ENCODE data around the gene ABCA1. TPM values are rescaled to one million over a fixed set of nuclear protein-coding genes. Genes with fewer than 3 reads are reported as not detected.

The ABCA1 gene
- total RNA-seq, 2 donors from 2014 or later, result 11.2 to 17.8 TPM

GRCh38 chr9:104815851-104816565, 111.9 kb downstream of the ABCA1 start:
- Histone ChIP-seq H3K4me3 (no peak overlapping the region), H3K27ac (no peak overlapping the region), H3K36me3 (peaks cover 18% of the 10 kb centered on the region), H3K9ac (ENCODE audit: low read depth in 2 of 2, low read length in 2 of 2) (no peak overlapping the region), H3K9me3 (no peaks in the 10 kb centered on the region), H3K4me1 (no peaks in the 10 kb centered on the region), H3K27me3 (no peaks in the 10 kb centered on the region)
- no peak for TF ChIP-seq CTCF (IDR thresholded peaks at IDR 0.05)
- intact Hi-C loops (cut with DNase I), result no loop called here
- DNase-seq, result no peak

GRCh38 chr9:104810421-104811339, 117.3 kb downstream of the ABCA1 start:
- H3K4me1 ChIP-seq, result peaks cover 4% of the 10 kb centered on the region
- H3K36me3 ChIP-seq, result peaks cover 8% of the 10 kb centered on the region
- H3K27ac ChIP-seq, result peak overlapping the region; percentile 42
- no peaks in the 10 kb centered on the region for H3K27me3 ChIP-seq
- no peak overlapping the region for H3K9ac ChIP-seq (ENCODE audit: low read depth in 2 of 2, low read length in 2 of 2)
- no peak overlapping the region for H3K4me3 ChIP-seq
- H3K9me3 ChIP-seq, result no peaks in the 10 kb centered on the region
- intact Hi-C loops (cut with DNase I), result no loop called here
- peak; percentile 50 for DNase-seq
- TF ChIP-seq CTCF (IDR thresholded peaks at IDR 0.05), result no peak

- no peak for TF ChIP-seq CTCF (IDR thresholded peaks at IDR 0.05)
- H3K9ac ChIP-seq (ENCODE audit: low read depth in 2 of 2, low read length in 2 of 2), result no peak overlapping the region
- no peak overlapping the region for H3K4me3 ChIP-seq
- peaks cover 11% of the 10 kb centered on the region for H3K36me3 ChIP-seq
- no peak for DNase-seq
- no peaks in the 10 kb centered on the region for H3K9me3 ChIP-seq
- H3K27ac ChIP-seq, result no peak overlapping the region
- H3K27me3 ChIP-seq, result no peaks in the 10 kb centered on the region
- intact Hi-C loops (cut with DNase I), result no loop called here
- peaks cover 4% of the 10 kb centered on the region for H3K4me1 ChIP-seq
These were observed 119.8 kb downstream of the ABCA1 start for GRCh38 chr9:104808035-104808614.

DNA sequence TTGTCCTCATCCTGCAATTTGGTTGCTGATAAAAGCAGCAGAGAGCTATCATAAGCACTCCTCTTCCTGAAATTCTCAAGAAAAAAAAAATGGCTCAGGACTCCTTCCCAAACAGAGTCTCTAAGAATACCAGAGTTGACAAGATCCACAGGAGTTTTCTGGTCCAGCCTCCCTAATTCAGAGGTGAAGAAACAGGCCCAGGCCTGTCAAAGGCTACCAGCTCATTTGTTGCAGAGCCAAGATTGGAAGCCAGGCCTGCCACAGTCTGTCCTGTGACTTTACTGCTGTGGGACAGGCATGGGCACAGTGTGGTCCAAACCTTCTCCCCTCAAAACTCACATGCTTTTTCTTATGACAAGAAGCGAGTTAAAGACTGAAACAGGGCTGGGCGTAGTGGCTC, 122.5 kb downstream of the ABCA1 start:
- intact Hi-C loops (cut with DNase I), result no loop called here
- no peaks in the 10 kb centered on the region for H3K27me3 ChIP-seq
- H3K9me3 ChIP-seq, result no peaks in the 10 kb centered on the region
- DNase-seq, result no peak
- no peak overlapping the region for H3K4me3 ChIP-seq
- H3K4me1 ChIP-seq, result peaks cover 3% of the 10 kb centered on the region
- no peak overlapping the region for H3K9ac ChIP-seq (ENCODE audit: low read depth in 2 of 2, low read length in 2 of 2)
- peaks cover 11% of the 10 kb centered on the region for H3K36me3 ChIP-seq
- no peak for TF ChIP-seq CTCF (IDR thresholded peaks at IDR 0.05)
- H3K27ac ChIP-seq, result no peak overlapping the region

GRCh38 chr9:104802906-104803305, 125.0 kb downstream of the ABCA1 start:
- no peak for TF ChIP-seq CTCF (IDR thresholded peaks at IDR 0.05)
- no peaks in the 10 kb centered on the region for H3K4me1 ChIP-seq
- H3K9ac ChIP-seq (ENCODE audit: low read depth in 2 of 2, low read length in 2 of 2), result no peak overlapping the region
- peaks cover 7% of the 10 kb centered on the region for H3K36me3 ChIP-seq
- no peaks in the 10 kb centered on the region for H3K9me3 ChIP-seq
- intact Hi-C loops (cut with DNase I), result no loop called here
- no peak overlapping the region for H3K27ac ChIP-seq
- H3K27me3 ChIP-seq, result no peaks in the 10 kb centered on the region
- no peak overlapping the region for H3K4me3 ChIP-seq
- DNase-seq, result no peak

All from colonic mucosa (tissue), 4 donors.